HG02840 (cell line): ENCODE measurements around the gene FSD2.
"Not testable (repeated sequence)": the region's sequence is repeated elsewhere in the genome, so short reads cannot be mapped to it uniquely, and the experiment has no call there.

Experiments used
- ATAC-seq: cut with Tn5 transposase; IDR thresholded peaks from one replicate; pipeline ENCODE4 v1.9.1; 2021; ENCODE audit warnings: mild to moderate bottlenecking, moderate library complexity, moderate number of reproducible peaks; ENCODE audit not compliant: unreplicated experiment, low FRiP score

FSD2 gene

GRCh38 chr15:82749951-82750830, 55.7 kb downstream of the FSD2 start:
- peak; percentile 90 for ATAC-seq

GRCh38 chr15:82748315-82748714, 57.6 kb downstream of the FSD2 start:
- no peak for ATAC-seq

GRCh38 chr15:82743810-82744209, 62.1 kb downstream of the FSD2 start:
- no peak for ATAC-seq

- ATAC-seq, result no peak
Measured at GRCh38 chr15:82742134-82742533, 63.7 kb downstream of the FSD2 start.

- no peak for ATAC-seq
Measured at GRCh38 chr15:82739086-82739485, 66.8 kb downstream of the FSD2 start.

- no peak for ATAC-seq
Measured at GRCh38 chr15:82737975-82738374, 67.9 kb downstream of the FSD2 start.

GRCh38 chr15:82731527-82731926, 74.3 kb downstream of the FSD2 start:
- no peak for ATAC-seq

- ATAC-seq, result no peak
Measured at GRCh38 chr15:82730022-82730530, 75.8 kb downstream of the FSD2 start.

- ATAC-seq, result no peak
Measured at GRCh38 chr15:82726816-82727215, 79.1 kb downstream of the FSD2 start.

- no peak for ATAC-seq
Measured at GRCh38 chr15:82715003-82715402, 90.9 kb downstream of the FSD2 start.

- no peak for ATAC-seq
Measured at GRCh38 chr15:82714016-82714415, 91.9 kb downstream of the FSD2 start.

GRCh38 chr15:82712036-82712435, 93.8 kb downstream of the FSD2 start:
- no peak for ATAC-seq

- no peak for ATAC-seq
Measured at GRCh38 chr15:82710926-82711490, 94.9 kb downstream of the FSD2 start.

- no peak for ATAC-seq
Measured at GRCh38 chr15:82710208-82710555, 95.7 kb downstream of the FSD2 start.

GRCh38 chr15:82709421-82710207, 96.3 kb downstream of the FSD2 start, which contains the start of gene AP3B2:
AP3B2 (minus strand) TSS chr15:82709875; CDS start chr15:82709706, 169 bp downstream.
- ATAC-seq, result peak; percentile 92

- ATAC-seq, result no peak
Measured at GRCh38 chr15:82709081-82709420, 96.8 kb downstream of the FSD2 start.

GRCh38 chr15:82705856-82706255, 100.0 kb downstream of the FSD2 start:
- ATAC-seq, result not testable (repeated sequence)
